Measurements from ENCODE around the gene MSRB3. TPM values are rescaled to one million over a fixed set of nuclear protein-coding genes. Genes with fewer than 3 reads are reported as not detected.

Gene MSRB3
- total RNA-seq, 2 donors from 2014 or later = 3.5 to 29.6 TPM

DNA sequence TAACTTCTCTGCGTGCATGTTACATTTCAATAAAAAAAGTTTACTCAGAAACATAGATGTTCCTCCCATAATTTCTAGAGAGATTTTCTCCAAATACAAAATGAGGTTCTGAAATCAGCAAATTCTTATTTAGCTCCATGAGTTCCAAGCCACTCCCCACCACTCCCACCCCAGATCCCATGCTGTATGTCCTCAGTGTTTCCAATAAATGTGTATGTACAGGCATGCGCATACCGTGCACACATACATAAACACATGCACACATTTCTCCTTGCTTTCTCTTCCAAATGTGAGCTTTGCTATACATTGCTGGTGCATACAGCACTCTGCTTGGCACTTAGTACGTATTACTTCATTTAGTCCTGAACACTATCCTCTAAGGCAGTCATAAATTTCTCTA is 209.7 kb downstream of the MSRB3 start:
- TF ChIP-seq, protein P1, sequence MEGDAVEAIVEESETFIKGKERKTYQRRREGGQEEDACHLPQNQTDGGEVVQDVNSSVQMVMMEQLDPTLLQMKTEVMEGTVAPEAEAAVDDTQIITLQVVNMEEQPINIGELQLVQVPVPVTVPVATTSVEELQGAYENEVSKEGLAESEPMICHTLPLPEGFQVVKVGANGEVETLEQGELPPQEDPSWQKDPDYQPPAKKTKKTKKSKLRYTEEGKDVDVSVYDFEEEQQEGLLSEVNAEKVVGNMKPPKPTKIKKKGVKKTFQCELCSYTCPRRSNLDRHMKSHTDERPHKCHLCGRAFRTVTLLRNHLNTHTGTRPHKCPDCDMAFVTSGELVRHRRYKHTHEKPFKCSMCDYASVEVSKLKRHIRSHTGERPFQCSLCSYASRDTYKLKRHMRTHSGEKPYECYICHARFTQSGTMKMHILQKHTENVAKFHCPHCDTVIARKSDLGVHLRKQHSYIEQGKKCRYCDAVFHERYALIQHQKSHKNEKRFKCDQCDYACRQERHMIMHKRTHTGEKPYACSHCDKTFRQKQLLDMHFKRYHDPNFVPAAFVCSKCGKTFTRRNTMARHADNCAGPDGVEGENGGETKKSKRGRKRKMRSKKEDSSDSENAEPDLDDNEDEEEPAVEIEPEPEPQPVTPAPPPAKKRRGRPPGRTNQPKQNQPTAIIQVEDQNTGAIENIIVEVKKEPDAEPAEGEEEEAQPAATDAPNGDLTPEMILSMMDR (IDR thresholded peaks at IDR 0.05) = no peak
- Histone ChIP-seq H3K9me3 (no peaks in the 10 kb centered on the region), H3K4me1 (no peaks in the 10 kb centered on the region), H3K36me3 (no peaks in the 10 kb centered on the region), H3K4me3 (no peak overlapping the region), H3K9ac (ENCODE audit: low read depth in 2 of 2, low read length in 2 of 2) (no peak overlapping the region), H3K27me3 (no peaks in the 10 kb centered on the region), H3K27ac (no peak overlapping the region)
- intact Hi-C loops (cut with DNase I) = no loop called here
- DNase-seq = no peak

DNA sequence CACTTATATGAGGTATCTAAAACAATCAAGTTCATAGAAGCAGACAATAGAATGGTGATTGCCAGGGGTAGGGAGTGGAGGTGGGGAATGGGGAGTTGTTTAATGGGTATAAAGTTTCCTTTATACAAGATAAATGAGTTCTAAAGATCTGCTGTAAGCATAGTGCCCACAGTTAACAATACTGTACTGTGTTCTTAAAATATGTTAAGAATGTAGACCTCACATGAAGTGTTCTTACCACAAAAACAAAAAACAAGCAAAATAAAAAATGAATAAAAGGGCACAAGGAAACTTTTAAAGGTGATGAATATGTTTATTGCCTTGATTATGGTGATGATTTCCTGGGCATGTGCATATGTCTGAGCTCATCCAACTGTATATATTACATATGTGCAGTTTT is 211.8 kb downstream of the MSRB3 start:
- Histone ChIP-seq H3K4me3 (no peak overlapping the region), H3K9me3 (no peaks in the 10 kb centered on the region), H3K27ac (no peak overlapping the region), H3K27me3 (no peaks in the 10 kb centered on the region), H3K4me1 (no peaks in the 10 kb centered on the region), H3K9ac (ENCODE audit: low read depth in 2 of 2, low read length in 2 of 2) (no peak overlapping the region), H3K36me3 (no peaks in the 10 kb centered on the region)
- DNase-seq = no peak
- TF ChIP-seq, protein P1 (IDR thresholded peaks at IDR 0.05) = no peak
- intact Hi-C loops (cut with DNase I) = no loop called here

DNA sequence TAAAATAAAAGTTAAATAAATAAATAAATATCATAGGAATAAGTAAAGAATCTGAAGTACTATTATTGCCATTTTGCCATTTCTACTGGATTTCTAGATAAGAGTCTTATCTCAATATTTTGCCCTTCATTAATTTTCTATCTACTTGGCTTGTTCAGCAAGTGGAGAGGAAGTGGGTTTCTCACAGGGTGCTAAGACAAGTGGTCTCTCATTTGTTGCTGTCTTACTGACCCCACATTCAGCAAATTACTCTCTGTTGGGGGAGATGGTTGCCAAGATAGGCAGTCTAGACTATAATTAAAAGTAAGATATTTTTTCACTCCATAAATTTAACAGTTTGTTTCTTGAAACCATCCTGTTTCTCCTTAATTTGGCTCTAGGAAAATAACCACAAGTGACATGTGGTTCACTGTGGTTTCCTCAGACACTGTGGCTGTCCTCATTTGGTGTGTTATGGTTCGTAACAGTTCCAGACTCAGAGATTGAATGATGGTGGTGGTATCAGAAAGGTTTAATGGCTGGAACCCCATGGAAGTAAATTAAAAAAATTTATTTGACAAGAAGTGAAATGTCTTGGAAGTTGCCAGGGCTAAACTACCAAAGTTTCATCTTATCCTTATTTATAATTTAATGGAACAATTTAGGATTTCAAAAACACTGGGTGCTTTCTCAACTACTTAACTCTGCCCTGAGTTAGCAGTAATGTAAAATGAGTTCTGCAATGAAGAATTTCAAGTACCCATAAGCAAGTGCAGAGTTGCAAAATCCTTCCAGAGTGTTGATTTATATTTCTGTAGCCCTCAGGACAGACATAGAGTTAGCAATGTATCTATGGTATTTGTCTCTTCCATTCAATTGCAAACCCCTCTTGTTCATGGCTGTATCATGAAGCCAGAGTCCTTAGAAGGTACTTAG is 214.8 kb downstream of the MSRB3 start:
- no peaks in the 10 kb centered on the region for H3K9me3 ChIP-seq

DNA sequence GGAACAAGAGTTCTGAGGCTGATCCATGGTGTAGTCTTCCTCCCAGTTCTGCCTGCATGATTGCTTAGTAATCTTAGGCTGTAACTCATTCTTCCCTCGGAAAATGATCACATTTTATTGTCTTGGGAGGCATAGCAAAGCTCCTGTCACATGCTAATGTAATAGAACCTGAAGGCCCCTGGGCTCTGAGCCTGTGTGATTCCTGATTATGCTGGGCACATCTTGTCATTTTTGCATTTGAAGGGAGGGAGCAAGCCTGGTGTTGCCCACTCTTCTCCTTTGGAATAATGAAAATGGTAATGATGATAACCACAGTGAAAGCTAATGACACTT is 215.4 kb downstream of the MSRB3 start:
- no peak for DNase-seq
- no peak overlapping the region for H3K27ac ChIP-seq
- intact Hi-C loops (cut with DNase I) = no loop called here

More for the DNA sequence above, 214.8 kb downstream of the MSRB3 start:
- Histone ChIP-seq H3K27me3 (no peaks in the 10 kb centered on the region), H3K4me3 (no peak overlapping the region), H3K36me3 (no peaks in the 10 kb centered on the region), H3K9ac (ENCODE audit: low read depth in 2 of 2, low read length in 2 of 2) (no peak overlapping the region), H3K27ac (no peak overlapping the region), H3K4me1 (no peaks in the 10 kb centered on the region)
- DNase-seq = no peak
- intact Hi-C loops (cut with DNase I) = no loop called here
- TF ChIP-seq, protein P1 (IDR thresholded peaks at IDR 0.05) = no peak

DNA sequence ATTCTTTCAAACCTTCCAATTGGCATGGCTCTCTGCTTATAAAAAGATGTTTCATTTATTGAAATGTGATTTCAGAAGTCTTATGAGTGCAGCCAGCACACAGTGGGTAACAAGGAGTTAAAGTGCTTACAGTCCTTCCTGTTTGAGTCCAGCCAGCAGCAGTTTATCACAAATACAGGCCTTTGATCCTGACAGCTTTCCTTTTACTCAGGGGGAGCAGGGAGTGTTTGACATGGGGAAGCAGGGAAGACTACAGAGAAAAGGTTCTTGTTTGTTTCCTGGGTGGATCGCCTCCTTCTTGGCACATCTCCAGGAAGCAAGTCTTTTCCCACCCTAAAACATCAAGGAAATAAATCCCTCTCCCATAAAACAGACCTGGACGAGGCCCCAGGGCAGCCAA is 216.1 kb downstream of the MSRB3 start:
- Histone ChIP-seq H3K27ac (no peak overlapping the region), H3K27me3 (no peaks in the 10 kb centered on the region)
- peak; percentile 18 for DNase-seq

More for the DNA sequence above, 215.4 kb downstream of the MSRB3 start:
- no peaks in the 10 kb centered on the region for H3K9me3 ChIP-seq
- TF ChIP-seq, protein P1 (IDR thresholded peaks at IDR 0.05) = no peak
- no peaks in the 10 kb centered on the region for H3K4me1 ChIP-seq
- no peak overlapping the region for H3K9ac ChIP-seq (ENCODE audit: low read depth in 2 of 2, low read length in 2 of 2)
- no peaks in the 10 kb centered on the region for H3K36me3 ChIP-seq
- no peak overlapping the region for H3K4me3 ChIP-seq
- no peaks in the 10 kb centered on the region for H3K27me3 ChIP-seq

More for the DNA sequence above, 216.1 kb downstream of the MSRB3 start:
- no peak overlapping the region for H3K9ac ChIP-seq (ENCODE audit: low read depth in 2 of 2, low read length in 2 of 2)
- H3K9me3 ChIP-seq = no peaks in the 10 kb centered on the region
- intact Hi-C loops (cut with DNase I) = no loop called here
- H3K4me3 ChIP-seq = no peak overlapping the region
- TF ChIP-seq, protein P1 (IDR thresholded peaks at IDR 0.05) = no peak
- no peaks in the 10 kb centered on the region for H3K36me3 ChIP-seq
- H3K4me1 ChIP-seq = no peaks in the 10 kb centered on the region
